Activated CD4-positive, CD25-positive, alpha-beta regulatory T cell treated with anti-CD3 and anti-CD28 coated beads, Interleukin-2, amount 50 U/mL, for 16 hours (primary cell): Measurements from ENCODE around the gene TRIP11.

ENCODE experiments used
- DNase-seq: peaks from one replicate; pipeline ENCODE4 v3.0.0-alpha.2; 2020; ENCODE audit warnings: low read depth, low spot score

TRIP11 gene

DNA sequence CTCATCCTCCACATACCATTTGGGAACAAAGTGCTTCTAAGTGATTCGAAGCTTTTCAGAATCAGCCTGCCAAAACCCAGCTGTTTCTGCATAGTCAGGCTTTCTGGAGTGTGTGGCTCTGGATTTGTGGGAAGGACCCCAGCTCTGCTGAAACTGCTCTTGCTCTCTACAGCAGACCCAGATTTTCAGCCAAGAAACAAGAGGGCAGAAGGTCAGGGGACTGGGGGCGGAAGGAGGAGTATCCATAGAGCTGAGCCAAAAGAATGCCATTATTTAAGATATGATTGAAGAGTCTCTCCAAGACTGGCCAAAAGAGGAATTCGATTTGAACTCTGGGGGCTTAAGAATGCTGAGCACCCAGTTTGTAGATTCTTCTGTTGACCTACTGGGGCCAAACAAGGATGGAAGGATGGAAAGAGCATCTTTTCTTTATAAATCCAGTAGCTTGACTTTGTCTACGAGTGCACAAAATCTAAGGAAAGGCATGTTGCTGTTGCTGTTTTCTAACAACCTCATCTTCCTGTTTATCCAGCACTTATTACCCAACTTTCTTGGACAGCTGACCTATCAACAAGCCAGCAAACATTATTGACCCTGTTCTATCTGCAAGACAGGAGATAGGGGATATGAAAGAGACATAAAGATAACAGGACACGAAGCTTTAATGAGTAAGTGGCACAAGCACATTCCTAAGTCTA is 121.5 kb downstream of the TRIP11 start:
- DNase-seq: no peak
